Measurements from ENCODE around the gene ANAPC13. TPM values are rescaled to one million over a fixed set of nuclear protein-coding genes. Genes with fewer than 3 reads are reported as not detected.

Gene ANAPC13
- total RNA-seq, 2 donors from 2014 or later: 21.3 to 36.3 TPM

DNA sequence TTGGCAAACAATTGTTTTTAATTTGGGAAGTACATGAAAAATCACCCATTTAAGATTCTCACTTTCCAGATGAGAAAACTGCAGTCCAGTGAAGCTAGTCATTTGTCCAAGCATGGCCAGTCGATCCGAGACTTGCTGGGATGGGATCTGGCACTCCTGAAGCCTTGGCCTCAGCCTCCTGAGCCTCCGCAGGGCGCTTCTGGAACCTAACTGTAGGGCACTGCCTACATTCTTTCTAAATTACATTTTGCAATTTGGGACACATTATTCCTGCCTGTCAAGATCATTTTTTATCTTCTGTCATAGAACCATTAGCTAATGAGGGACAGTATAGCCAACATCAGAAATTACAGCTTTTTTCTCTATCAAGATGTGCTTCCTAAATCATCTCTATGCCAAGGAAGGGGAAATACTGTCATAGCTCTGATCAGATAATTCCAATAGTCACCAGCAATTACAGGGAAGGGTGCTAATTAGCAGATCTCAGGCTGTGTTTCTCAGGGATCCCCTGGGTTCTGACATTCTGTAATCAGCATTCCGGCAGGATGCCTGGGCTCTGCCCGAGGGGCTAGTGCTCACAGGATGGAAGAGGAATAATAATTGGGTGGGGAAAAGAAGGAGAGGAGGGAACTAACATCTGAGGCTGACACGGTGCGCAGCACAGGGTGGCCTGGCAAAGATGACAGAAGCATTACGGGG is 28.3 kb downstream of the ANAPC13 start:
- Histone ChIP-seq H3K4me1 (no peaks in the 10 kb centered on the region), H3K4me3 (no peak overlapping the region), H3K27ac (no peak overlapping the region), H3K9me3 (no peaks in the 10 kb centered on the region), H3K27me3 (no peaks in the 10 kb centered on the region), H3K36me3 (replicated peaks in 1 of 2; ENCODE audit: insufficient read depth in 1 of 2, low read depth in 2 of 2) (no peaks in the 10 kb centered on the region)
- TF ChIP-seq, protein P1, sequence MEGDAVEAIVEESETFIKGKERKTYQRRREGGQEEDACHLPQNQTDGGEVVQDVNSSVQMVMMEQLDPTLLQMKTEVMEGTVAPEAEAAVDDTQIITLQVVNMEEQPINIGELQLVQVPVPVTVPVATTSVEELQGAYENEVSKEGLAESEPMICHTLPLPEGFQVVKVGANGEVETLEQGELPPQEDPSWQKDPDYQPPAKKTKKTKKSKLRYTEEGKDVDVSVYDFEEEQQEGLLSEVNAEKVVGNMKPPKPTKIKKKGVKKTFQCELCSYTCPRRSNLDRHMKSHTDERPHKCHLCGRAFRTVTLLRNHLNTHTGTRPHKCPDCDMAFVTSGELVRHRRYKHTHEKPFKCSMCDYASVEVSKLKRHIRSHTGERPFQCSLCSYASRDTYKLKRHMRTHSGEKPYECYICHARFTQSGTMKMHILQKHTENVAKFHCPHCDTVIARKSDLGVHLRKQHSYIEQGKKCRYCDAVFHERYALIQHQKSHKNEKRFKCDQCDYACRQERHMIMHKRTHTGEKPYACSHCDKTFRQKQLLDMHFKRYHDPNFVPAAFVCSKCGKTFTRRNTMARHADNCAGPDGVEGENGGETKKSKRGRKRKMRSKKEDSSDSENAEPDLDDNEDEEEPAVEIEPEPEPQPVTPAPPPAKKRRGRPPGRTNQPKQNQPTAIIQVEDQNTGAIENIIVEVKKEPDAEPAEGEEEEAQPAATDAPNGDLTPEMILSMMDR (IDR thresholded peaks at IDR 0.05): no peak
- TF ChIP-seq POLR2A (IDR thresholded peaks at IDR 0.05): no peak
- intact Hi-C loops (cut with DNase I): no loop called here
- WGBS, 2 donors: 86 to 90% methylated on average over 9 of the region's 9 CpGs
- DNase-seq (no peak), ATAC-seq (no peak)

DNA sequence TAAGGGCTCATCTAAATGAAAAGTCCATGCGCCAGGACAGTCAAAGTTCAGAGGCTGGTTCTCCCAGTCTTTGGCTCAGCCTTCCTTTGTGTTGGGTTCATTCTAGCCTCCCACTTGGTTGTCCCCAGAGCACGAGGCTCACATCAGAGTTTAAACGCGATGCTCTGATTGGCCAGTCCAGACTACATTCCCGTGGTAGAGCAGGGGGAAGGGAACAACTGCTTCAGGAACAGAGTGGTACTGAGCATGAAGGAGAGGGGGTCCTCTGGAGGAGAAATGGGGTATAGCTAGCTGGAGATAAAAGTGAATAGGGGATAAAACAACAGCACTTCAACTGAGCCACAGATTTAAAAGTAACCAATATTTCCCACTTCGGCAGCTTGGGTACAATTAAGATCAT is 32.2 kb downstream of the ANAPC13 start:
- 55 to 59% methylated on average over 6 of the region's 6 CpGs for WGBS, 2 donors
- TF ChIP-seq POLR2A (IDR thresholded peaks at IDR 0.05): no peak
- TF ChIP-seq, protein P1 (IDR thresholded peaks at IDR 0.05): peak in 3 of 7 experiments; percentile 5 to 15 (median 8)
- no peaks in the 10 kb centered on the region for H3K9me3 ChIP-seq
- no peaks in the 10 kb centered on the region for H3K27me3 ChIP-seq
- H3K4me3 ChIP-seq: no peak overlapping the region
- no peaks in the 10 kb centered on the region for H3K36me3 ChIP-seq (replicated peaks in 1 of 2; ENCODE audit: insufficient read depth in 1 of 2, low read depth in 2 of 2)
- ATAC-seq (no peak), DNase-seq (no peak)
- no peak overlapping the region for H3K27ac ChIP-seq
- intact Hi-C loops (cut with DNase I): no loop called here
- H3K4me1 ChIP-seq: no peaks in the 10 kb centered on the region

DNA sequence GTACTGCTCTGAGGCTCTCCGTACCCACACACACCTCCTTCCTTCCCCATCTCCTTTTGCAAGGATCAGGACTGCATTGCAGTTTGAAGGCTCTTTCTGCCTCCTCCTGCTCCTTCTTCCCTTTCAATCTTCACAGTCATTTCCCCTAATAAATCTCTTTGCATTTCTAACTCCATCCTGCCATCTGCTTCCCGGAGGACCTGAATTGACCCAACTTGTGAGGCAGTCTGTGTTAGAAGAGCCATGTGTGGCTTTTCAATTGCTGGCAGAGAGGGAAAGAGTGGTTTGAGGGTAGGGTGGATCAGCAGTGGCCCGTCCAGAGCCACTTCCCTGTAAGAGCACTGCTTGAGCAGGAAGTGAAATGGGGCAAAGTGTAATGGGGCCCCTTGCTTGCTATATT is 35.8 kb downstream of the ANAPC13 start:
- no peak for DNase-seq
- H3K27ac ChIP-seq: no peak overlapping the region
- H3K4me1 ChIP-seq: no peaks in the 10 kb centered on the region
- no peaks in the 10 kb centered on the region for H3K36me3 ChIP-seq (replicated peaks in 1 of 2; ENCODE audit: insufficient read depth in 1 of 2, low read depth in 2 of 2)
- H3K27me3 ChIP-seq: no peaks in the 10 kb centered on the region
- ATAC-seq: no peak
- H3K4me3 ChIP-seq: no peak overlapping the region
- WGBS, 2 donors: 69 to 73% methylated on average over 3 of the region's 3 CpGs
- intact Hi-C loops (cut with DNase I): no loop called here
- no peaks in the 10 kb centered on the region for H3K9me3 ChIP-seq
- no peak for TF ChIP-seq POLR2A (IDR thresholded peaks at IDR 0.05)
- TF ChIP-seq, protein P1 (IDR thresholded peaks at IDR 0.05): no peak

DNA sequence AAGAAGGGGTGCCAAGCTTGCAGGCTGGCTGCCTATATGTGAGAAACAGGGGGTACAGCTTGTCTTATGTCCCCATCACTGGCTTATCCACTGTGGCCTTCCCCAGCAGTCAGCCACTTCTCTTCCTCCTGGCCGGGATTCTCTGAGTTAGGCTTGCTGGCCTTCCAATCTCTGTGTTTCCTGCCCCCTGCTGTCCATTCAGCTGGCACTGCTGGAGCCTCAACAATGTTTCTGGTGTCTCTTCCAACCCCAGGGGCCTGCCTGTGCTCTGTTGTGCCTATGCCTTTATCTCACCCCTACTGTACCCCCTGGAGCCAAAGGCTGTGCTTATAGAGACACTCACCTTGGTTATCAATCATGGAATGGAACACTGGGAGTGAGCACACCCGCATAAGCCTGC is 36.5 kb downstream of the ANAPC13 start:
- TF ChIP-seq, protein P1 (IDR thresholded peaks at IDR 0.05): peak in 6 of 7 experiments; percentile 12 to 57 (median 48)
- no peak for TF ChIP-seq POLR2A (IDR thresholded peaks at IDR 0.05)
- 44 to 51% methylated on average over 2 of the region's 2 CpGs for WGBS, 2 donors
- Histone ChIP-seq H3K36me3 (replicated peaks in 1 of 2; ENCODE audit: insufficient read depth in 1 of 2, low read depth in 2 of 2) (no peaks in the 10 kb centered on the region), H3K4me3 (no peak overlapping the region), H3K9me3 (no peaks in the 10 kb centered on the region), H3K4me1 (no peaks in the 10 kb centered on the region), H3K27ac (no peak overlapping the region), H3K27me3 (no peaks in the 10 kb centered on the region)
- ATAC-seq (peak; percentile 77), DNase-seq (peak; percentile 40 to 61 (median 57))
- intact Hi-C loops (cut with DNase I): no loop called here

DNA sequence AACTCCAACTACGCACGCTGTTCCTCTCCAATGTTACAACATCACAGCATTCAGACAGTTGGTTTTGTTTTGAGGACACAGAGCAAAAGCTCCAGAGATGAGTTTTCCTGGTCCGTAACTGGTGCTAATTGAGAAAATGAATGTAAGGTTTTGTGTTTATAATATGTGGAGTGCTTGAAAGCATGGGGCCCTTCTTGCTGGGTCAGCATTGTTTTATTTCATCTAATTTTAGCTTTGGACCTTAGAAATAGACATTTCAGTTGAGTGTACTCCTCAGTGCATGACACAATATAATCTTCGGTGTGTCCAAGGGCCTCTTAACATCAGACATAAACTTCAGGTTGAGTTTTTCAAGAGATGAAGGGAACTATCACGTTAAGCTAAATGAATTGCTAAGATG is 37.1 kb downstream of the ANAPC13 start:
- ATAC-seq (no peak), DNase-seq (no peak)

More for the DNA sequence above, 37.1 kb downstream of the ANAPC13 start:
- Histone ChIP-seq H3K27ac (no peak overlapping the region), H3K36me3 (replicated peaks in 1 of 2; ENCODE audit: insufficient read depth in 1 of 2, low read depth in 2 of 2) (no peaks in the 10 kb centered on the region), H3K4me3 (no peak overlapping the region), H3K4me1 (no peaks in the 10 kb centered on the region), H3K27me3 (no peaks in the 10 kb centered on the region), H3K9me3 (no peaks in the 10 kb centered on the region)
- TF ChIP-seq, protein P1 (IDR thresholded peaks at IDR 0.05): no peak
- no peak for TF ChIP-seq POLR2A (IDR thresholded peaks at IDR 0.05)
- 88 to 95% methylated on average over 5 of the region's 5 CpGs for WGBS, 2 donors
- intact Hi-C loops (cut with DNase I): no loop called here

Data from body of pancreas (tissue), 4 donors.